ENCODE measurements around the gene CACNA1G.

The CACNA1G gene

DNA sequence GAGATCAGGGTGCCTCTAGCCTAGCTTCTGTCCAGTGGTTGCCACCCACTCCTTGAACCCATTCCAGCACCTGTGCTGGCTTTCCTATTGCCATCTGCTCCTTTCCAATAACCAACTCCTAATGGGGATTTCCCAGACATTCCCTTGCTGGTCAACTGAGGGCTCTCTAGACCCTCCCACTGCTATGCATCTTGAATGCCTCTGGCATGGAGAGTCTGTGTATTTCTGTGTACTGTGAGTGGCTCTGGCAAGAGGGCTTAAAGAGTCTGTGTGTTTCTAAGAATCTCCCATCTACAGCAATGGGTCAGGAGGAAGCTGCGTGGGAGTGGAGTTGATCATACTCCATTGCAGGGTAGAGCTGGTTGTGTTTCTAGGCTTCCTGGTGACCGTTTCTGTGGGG is 39.0 kb upstream of the CACNA1G start:
- Histone ChIP-seq H3K4me2 (ENCODE audit: low read length) (no peak overlapping the region), H3K36me3 (ENCODE audit: insufficient read depth, low read length) (no peaks in the 10 kb centered on the region), H3K4me1 (ENCODE audit: control insufficient read depth, insufficient read depth, low read length) (peaks cover 3% of the 10 kb centered on the region), H3K9me3 (replicated peaks; ENCODE audit: low read length) (no peaks in the 10 kb centered on the region), H3K27me3 (ENCODE audit: control insufficient read depth, insufficient read depth, low read length) (peaks cover 7% of the 10 kb centered on the region), H3K9ac (ENCODE audit: low read depth, low read length) (no peak overlapping the region), H3K4me3 (ENCODE audit: low read length) (no peak overlapping the region)

DNA sequence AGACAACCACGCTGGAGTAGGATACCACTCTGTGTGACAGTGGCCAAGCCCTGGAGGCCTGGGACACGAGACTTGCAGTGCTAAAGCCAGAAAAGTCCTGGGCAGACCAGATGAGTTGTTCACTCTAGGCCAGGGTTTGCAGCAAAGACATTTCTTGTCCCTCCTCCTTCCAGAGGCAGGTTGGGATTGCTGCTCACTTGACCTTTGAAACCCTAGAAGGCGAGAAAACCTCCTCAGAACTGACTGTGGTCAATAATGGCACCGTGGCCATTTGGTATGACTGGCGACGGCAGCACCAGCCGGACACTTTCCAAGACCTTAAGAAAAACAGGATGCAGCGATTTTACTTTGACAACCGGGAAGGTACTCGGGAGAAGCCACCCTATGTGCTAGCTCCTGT is 37.7 kb upstream of the CACNA1G start:
- H3K4me1 ChIP-seq (ENCODE audit: control insufficient read depth, insufficient read depth, low read length), result no peaks in the 10 kb centered on the region
- H3K9ac ChIP-seq (ENCODE audit: low read depth, low read length), result no peak overlapping the region

DNA sequence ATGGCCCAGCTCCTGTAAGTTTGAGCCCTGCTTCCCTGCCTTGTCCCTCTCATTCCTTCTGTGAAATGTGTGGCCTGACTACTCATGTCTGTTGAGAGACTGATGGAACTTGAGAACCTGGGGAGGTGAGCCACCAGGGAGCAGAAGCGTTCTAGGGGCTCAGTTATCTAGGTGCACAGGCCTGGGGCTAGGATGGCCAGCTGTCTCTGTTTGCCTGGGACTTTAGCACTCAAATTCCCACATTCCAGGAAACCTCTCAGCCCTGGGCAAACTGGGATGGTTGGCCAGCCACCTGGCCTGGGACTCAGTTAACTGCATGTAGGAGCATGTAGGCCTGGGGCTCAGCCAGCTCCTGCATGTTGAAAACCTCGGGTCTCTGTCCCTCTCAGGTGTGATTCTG is 37.3 kb upstream of the CACNA1G start:
- Histone ChIP-seq H3K9ac (ENCODE audit: low read depth, low read length) (no peak overlapping the region), H3K9me3 (replicated peaks; ENCODE audit: low read length) (no peaks in the 10 kb centered on the region), H3K36me3 (ENCODE audit: insufficient read depth, low read length) (no peaks in the 10 kb centered on the region), H3K4me1 (ENCODE audit: control insufficient read depth, insufficient read depth, low read length) (no peaks in the 10 kb centered on the region), H3K4me3 (ENCODE audit: low read length) (no peak overlapping the region), H3K27me3 (ENCODE audit: control insufficient read depth, insufficient read depth, low read length) (peaks cover 11% of the 10 kb centered on the region), H3K4me2 (ENCODE audit: low read length) (no peak overlapping the region)

More for the DNA sequence above, 37.7 kb upstream of the CACNA1G start:
- no peaks in the 10 kb centered on the region for H3K9me3 ChIP-seq (replicated peaks; ENCODE audit: low read length)
- H3K4me2 ChIP-seq (ENCODE audit: low read length), result no peak overlapping the region
- no peak overlapping the region for H3K4me3 ChIP-seq (ENCODE audit: low read length)
- H3K36me3 ChIP-seq (ENCODE audit: insufficient read depth, low read length), result no peaks in the 10 kb centered on the region
- H3K27me3 ChIP-seq (ENCODE audit: control insufficient read depth, insufficient read depth, low read length), result peaks cover 7% of the 10 kb centered on the region

DNA sequence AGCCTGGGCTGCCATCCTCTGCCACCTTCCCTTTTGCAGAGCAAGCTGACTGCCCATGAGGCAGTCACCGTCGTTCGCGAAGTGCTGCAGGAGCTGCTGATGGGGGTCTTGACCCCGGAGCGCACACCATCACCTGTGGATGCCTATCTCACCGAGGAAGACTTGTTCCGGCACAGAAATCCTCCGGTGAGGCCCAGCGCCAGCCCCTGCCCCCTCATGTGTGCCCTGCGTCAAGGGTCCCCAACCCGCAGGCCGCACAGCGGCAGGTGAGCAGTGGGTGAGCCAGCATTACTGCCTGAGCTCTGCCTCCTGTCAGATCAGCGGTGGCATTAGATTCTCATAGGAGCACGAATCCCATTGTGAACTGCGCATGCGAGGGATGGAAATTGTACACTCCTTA is 35.7 kb upstream of the CACNA1G start:
- Histone ChIP-seq H3K27me3 (ENCODE audit: control insufficient read depth, insufficient read depth, low read length) (peaks cover 25% of the 10 kb centered on the region), H3K9ac (ENCODE audit: low read depth, low read length) (no peak overlapping the region), H3K9me3 (replicated peaks; ENCODE audit: low read length) (no peaks in the 10 kb centered on the region), H3K4me2 (ENCODE audit: low read length) (no peak overlapping the region), H3K4me3 (ENCODE audit: low read length) (no peak overlapping the region), H3K36me3 (ENCODE audit: insufficient read depth, low read length) (no peaks in the 10 kb centered on the region), H3K4me1 (ENCODE audit: control insufficient read depth, insufficient read depth, low read length) (no peaks in the 10 kb centered on the region)

DNA sequence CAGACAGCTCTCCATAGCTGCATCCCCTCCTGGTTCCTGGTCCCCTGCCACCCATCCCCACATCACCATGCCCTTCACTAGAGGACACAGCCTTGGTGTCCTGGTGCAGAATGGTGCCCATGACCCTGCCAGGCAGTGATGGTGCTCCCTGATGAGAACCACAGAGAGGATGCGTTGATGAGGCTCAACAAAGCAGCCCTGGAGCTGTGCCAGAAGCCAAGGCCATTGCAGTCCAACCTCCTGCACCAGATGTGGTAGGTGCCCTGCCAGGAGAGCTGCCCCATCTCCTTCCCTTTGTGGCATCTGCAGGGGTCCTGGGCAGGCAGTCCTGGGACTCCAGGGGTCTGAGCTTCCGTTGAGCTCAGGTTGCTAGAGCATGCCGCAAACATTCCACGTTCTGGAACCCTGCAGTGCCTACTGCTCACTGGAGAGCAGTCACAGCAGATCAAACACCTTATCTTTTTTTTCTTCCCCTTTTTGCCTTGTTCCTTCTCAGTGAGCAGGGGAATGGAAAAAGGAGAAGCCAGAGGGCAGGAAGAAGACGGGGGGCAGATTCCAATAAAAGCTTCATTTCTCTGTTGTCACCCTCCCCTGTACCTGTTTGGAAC is 33.3 kb upstream of the CACNA1G start:
- no peak overlapping the region for H3K9ac ChIP-seq (ENCODE audit: low read depth, low read length)
- H3K9me3 ChIP-seq (replicated peaks; ENCODE audit: low read length), result no peaks in the 10 kb centered on the region
- H3K4me3 ChIP-seq (ENCODE audit: low read length), result no peak overlapping the region
- H3K4me2 ChIP-seq (ENCODE audit: low read length), result no peak overlapping the region
- H3K4me1 ChIP-seq (ENCODE audit: control insufficient read depth, insufficient read depth, low read length), result no peaks in the 10 kb centered on the region
- peaks cover 40% of the 10 kb centered on the region for H3K27me3 ChIP-seq (ENCODE audit: control insufficient read depth, insufficient read depth, low read length)
- H3K36me3 ChIP-seq (ENCODE audit: insufficient read depth, low read length), result no peaks in the 10 kb centered on the region

DNA sequence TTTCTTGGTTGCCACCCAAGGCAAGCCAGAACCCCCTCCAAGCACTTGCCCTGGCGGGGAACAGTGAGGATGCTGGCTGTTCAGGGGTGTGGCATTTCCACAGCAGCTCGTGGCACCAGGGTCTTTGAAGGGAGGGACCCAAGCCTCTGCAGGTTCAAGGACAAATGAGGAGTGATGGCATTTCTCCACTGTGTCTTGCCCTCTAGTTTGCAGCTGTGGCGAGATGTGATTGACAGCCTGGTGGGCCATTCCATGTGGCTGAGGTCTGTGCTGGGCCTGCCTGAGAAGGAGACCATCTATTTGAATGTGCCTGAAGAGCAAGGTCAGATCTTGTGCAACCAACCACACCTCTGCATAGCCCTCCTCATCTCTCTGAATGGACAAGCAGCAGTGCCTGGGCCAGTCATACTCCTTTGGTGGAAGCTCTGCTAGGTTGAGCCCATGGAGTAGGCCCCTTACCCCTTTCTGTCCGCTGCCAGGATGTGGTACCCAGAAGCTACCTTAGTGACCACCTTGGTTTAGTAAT is 32.5 kb upstream of the CACNA1G start:
- Histone ChIP-seq H3K9me3 (replicated peaks; ENCODE audit: low read length) (no peaks in the 10 kb centered on the region), H3K4me3 (ENCODE audit: low read length) (no peak overlapping the region), H3K9ac (ENCODE audit: low read depth, low read length) (no peak overlapping the region), H3K27me3 (ENCODE audit: control insufficient read depth, insufficient read depth, low read length) (peaks cover 47% of the 10 kb centered on the region), H3K4me2 (ENCODE audit: low read length) (no peak overlapping the region), H3K4me1 (ENCODE audit: control insufficient read depth, insufficient read depth, low read length) (no peaks in the 10 kb centered on the region), H3K36me3 (ENCODE audit: insufficient read depth, low read length) (no peaks in the 10 kb centered on the region)

DNA sequence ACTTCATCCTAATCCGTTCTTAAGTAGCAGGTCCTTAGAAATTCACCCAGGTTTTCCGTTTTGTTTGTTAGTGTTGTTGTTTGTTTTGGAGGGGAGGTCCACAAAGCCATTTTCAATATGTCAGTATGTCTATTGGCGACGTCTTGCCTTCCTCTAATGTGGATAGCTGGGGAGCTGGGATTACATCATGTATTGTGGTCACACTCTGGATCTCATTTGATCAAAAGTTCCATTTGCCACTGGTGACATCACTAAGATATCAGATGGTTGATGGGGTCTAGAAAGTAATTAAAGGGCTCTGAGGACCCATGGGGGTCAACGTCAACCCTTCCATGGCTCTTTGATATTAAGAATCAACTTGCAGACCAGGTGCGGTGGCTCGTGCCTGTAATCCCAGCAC is 30.7 kb upstream of the CACNA1G start:
- Histone ChIP-seq H3K4me1 (ENCODE audit: control insufficient read depth, insufficient read depth, low read length) (peaks cover 10% of the 10 kb centered on the region), H3K27me3 (ENCODE audit: control insufficient read depth, insufficient read depth, low read length) (peaks cover 62% of the 10 kb centered on the region)

DNA sequence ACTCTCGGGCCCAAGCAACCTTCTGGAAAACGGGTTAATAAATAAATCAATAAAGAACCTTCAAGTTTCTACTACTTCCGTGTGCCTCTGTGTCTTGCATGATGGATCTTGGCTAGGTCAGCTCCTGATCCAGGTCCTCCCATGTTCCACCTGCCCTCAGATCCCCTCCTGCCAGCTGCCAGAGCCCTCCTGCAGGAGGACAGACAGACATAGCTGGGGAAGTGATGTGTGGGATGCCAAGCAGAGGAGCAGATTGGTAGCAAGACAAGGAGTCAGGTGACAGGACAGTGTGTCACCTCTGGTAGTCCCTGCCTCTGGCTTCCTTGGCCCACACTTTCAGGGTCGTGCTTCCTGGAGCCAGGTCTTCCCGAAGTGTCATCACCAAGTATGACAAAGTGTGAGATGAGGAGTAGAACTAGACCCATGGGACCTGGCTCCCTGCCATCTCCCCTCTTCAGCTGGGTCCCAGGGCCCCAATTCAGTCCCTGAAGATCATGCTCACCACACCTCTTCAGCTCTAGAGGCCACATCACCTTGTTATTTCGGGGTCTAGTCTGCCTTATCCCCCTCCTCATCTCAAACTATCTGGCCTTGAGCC is 29.0 kb upstream of the CACNA1G start:
- H3K36me3 ChIP-seq (ENCODE audit: insufficient read depth, low read length), result no peaks in the 10 kb centered on the region
- peaks cover 10% of the 10 kb centered on the region for H3K4me1 ChIP-seq (ENCODE audit: control insufficient read depth, insufficient read depth, low read length)
- H3K4me2 ChIP-seq (ENCODE audit: low read length), result no peak overlapping the region
- peaks cover 63% of the 10 kb centered on the region for H3K27me3 ChIP-seq (ENCODE audit: control insufficient read depth, insufficient read depth, low read length)
- no peak overlapping the region for H3K9ac ChIP-seq (ENCODE audit: low read depth, low read length)
- no peaks in the 10 kb centered on the region for H3K9me3 ChIP-seq (replicated peaks; ENCODE audit: low read length)
- no peak overlapping the region for H3K4me3 ChIP-seq (ENCODE audit: low read length)

More for the DNA sequence above, 30.7 kb upstream of the CACNA1G start:
- no peaks in the 10 kb centered on the region for H3K9me3 ChIP-seq (replicated peaks; ENCODE audit: low read length)
- H3K4me2 ChIP-seq (ENCODE audit: low read length), result no peak overlapping the region
- no peaks in the 10 kb centered on the region for H3K36me3 ChIP-seq (ENCODE audit: insufficient read depth, low read length)
- H3K4me3 ChIP-seq (ENCODE audit: low read length), result no peak overlapping the region
- no peak overlapping the region for H3K9ac ChIP-seq (ENCODE audit: low read depth, low read length)

DNA sequence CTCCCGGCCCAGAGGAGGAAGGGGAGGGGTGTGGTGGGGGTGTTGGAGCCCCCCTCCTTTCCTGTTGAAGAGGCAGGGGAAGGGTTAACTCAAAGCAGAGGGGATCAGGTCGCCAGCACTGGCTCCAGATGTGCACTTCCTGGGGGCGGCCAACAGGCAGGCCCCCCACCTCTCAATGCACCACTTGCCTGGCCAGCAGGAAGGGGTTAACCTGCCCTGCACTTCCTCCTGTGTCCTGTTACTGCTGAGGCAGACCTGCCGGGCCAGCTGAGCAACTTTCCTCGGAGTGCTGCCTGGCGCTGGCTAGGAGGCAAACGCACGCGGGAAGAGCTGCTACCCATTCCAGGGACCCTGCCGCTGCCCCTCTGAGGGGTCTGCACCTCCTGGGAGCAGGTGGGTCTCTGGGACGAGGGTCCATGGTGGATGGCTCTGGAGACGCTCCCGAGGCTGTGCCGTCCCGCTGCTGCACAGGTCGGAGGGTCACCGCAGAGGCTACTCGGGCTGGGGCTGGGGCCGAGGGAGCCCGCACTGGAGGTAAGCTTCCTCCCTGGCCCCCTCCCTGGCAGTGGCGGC is 28.0 kb upstream of the CACNA1G start, which contains the start of gene EPN3:
TSS of gene EPN3 (plus strand) at position 284 of the 573 bp plus-strand sequence. CDS start 3,822 bp downstream, outside the sequence.
- H3K36me3 ChIP-seq (ENCODE audit: insufficient read depth, low read length), result no peaks in the 10 kb centered on the region
- peak within 1 kb of the TSS; percentile 32 for H3K4me3 ChIP-seq (ENCODE audit: low read length)
- H3K4me1 ChIP-seq (ENCODE audit: control insufficient read depth, insufficient read depth, low read length), result peaks cover 10% of the 10 kb centered on the region
- H3K27me3 ChIP-seq (ENCODE audit: control insufficient read depth, insufficient read depth, low read length), result peaks cover 63% of the 10 kb centered on the region
- H3K9ac ChIP-seq (ENCODE audit: low read depth, low read length), result no peak within 1 kb of the TSS
- peak within 1 kb of the TSS; percentile 63 for H3K4me2 ChIP-seq (ENCODE audit: low read length)
- no peaks in the 10 kb centered on the region for H3K9me3 ChIP-seq (replicated peaks; ENCODE audit: low read length)

DNA sequence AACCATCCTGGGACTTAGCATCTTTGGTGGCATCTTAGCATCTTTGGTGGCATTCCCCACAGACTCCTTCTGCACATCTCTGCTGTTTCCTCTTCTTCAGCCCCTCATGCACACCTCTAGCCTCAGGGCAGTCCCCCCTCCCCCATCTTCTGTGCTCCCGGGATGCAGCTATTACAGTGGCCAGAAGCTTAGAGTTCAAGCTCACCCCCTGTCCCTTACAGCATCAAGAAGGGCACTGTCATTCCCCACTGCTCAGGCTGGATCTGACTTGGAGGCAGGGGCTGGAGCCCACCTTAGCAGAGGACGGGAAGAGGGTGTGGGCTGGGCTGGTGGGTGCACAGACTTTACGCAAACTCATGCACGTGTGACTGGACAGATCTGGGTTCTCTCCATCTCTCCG is 27.3 kb upstream of the CACNA1G start:
- no peaks in the 10 kb centered on the region for H3K36me3 ChIP-seq (ENCODE audit: insufficient read depth, low read length)
- H3K9ac ChIP-seq (ENCODE audit: low read depth, low read length), result no peak overlapping the region
- H3K4me3 ChIP-seq (ENCODE audit: low read length), result no peak overlapping the region
- no peaks in the 10 kb centered on the region for H3K9me3 ChIP-seq (replicated peaks; ENCODE audit: low read length)
- peaks cover 10% of the 10 kb centered on the region for H3K4me1 ChIP-seq (ENCODE audit: control insufficient read depth, insufficient read depth, low read length)
- H3K4me2 ChIP-seq (ENCODE audit: low read length), result no peak overlapping the region
- H3K27me3 ChIP-seq (ENCODE audit: control insufficient read depth, insufficient read depth, low read length), result peaks cover 59% of the 10 kb centered on the region

DNA sequence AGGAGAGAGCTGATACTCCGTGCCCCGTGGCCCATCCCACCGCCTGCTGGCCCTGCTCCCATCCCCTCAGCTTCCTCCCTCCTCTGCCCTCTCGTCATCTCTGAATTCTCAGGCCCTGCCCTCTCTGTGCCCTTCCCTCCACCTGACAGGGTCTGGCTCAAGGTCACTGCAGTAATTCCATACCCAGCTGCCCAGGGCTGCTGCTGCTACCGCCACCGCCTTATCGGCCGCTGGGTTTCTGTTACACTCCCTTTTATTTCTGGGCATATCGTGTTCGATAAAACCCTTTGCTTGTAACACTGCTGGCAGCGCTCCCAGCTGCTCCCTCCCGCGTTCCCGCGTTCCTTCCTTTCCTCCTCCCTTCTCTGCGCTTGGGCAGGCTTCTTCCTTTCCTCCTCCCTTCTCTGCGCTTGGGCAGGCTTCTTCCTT is 26.8 kb upstream of the CACNA1G start:
- Histone ChIP-seq H3K9ac (ENCODE audit: low read depth, low read length) (no peak overlapping the region), H3K36me3 (ENCODE audit: insufficient read depth, low read length) (no peaks in the 10 kb centered on the region), H3K4me3 (ENCODE audit: low read length) (peak overlapping the region; percentile 32), H3K9me3 (replicated peaks; ENCODE audit: low read length) (no peaks in the 10 kb centered on the region), H3K4me2 (ENCODE audit: low read length) (peak overlapping the region; percentile 63), H3K27me3 (ENCODE audit: control insufficient read depth, insufficient read depth, low read length) (peaks cover 54% of the 10 kb centered on the region), H3K4me1 (ENCODE audit: control insufficient read depth, insufficient read depth, low read length) (peaks cover 10% of the 10 kb centered on the region)

Measured in skeletal muscle satellite cell (primary cell).